Measurements from ENCODE around the gene PCBP1.
"Not testable (repeated sequence)": the region's sequence is repeated elsewhere in the genome, so short reads cannot be mapped to it uniquely, and the experiment has no call there.

The PCBP1 gene

DNA sequence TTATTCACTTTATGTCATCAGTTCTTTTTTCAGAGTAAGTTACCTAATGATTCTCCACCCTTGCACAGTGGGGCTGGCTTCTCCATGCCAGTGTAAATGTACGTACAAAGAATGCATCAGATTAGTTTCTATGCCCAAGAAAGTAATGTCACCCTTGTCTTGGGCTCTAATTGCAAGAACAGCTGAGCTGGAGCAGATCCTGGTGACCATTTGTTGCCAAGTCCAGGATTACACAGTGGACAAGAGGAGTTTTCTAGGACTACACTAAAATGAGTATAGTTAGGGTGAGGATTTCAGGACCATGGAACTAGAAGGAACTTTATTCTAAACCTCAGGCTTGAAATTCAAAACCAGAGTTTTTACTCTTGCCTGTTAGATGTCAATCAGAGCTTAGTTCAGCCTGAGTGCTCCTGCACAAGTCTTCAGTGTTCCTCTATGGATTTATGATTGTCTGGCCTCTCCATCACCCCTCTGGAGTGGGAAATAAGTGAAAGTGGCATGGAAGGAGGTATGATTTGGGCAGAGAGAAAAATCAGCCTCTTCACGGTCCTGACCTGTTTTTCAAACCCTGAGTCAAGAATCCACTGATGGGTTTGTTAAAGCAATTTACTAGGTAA lies 29.8 kb downstream of the PCBP1 start:
- no peaks in the 10 kb centered on the region for H3K27me3 Mint-ChIP-seq
- no peaks in the 10 kb centered on the region for H3K36me3 Mint-ChIP-seq
- ATAC-seq (ENCODE audit: low read depth) (no peak), DNase-seq (ENCODE audit: low spot score in 2 of 2) (no peak)
- peaks cover 30% of the 10 kb centered on the region for H3K4me1 Mint-ChIP-seq
- H3K27ac Mint-ChIP-seq = no peak overlapping the region
- H3K9me3 Mint-ChIP-seq = peaks cover 2% of the 10 kb centered on the region
- H3K4me3 Mint-ChIP-seq = no peak overlapping the region

DNA sequence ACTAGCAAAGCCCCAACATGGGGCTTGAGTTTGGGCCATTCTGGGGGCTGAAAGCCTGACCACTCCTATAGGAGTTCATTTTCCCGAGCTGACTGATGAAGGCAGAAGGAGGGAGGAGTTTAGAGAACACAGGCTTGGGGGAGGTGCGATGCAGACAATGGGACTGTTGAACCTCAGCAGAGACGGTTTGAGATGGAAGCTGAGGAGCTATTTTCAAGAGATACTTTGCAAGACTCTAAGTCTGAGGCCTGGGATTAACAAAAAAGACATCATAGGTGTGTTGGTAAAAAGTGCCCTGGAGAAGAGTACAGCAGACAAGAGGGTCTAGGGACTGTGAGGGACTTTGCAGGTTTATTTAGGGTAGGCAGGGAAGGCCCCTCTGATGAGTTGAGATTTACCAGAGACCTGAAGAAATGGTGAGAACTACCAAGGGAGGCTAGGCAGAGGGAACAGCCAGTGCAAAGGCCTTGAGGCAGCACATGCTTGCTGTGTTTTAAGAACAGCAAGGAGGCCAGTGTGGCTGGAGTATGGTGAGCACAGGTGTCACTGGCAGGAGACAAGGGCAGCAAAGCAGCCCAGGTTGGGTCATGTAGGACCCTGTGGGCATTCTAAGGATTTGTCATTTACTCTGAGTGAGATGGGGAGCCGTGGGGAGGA lies 31.6 kb downstream of the PCBP1 start:
- Mint-ChIP-seq H3K27me3 (no peaks in the 10 kb centered on the region), H3K9me3 (peaks cover 2% of the 10 kb centered on the region), H3K27ac (peak overlapping the region; percentile 28), H3K4me3 (no peak overlapping the region), H3K4me1 (peaks cover 38% of the 10 kb centered on the region), H3K36me3 (no peaks in the 10 kb centered on the region)
- DNase-seq (ENCODE audit: low spot score in 2 of 2) (no peak), ATAC-seq (ENCODE audit: low read depth) (no peak)

DNA sequence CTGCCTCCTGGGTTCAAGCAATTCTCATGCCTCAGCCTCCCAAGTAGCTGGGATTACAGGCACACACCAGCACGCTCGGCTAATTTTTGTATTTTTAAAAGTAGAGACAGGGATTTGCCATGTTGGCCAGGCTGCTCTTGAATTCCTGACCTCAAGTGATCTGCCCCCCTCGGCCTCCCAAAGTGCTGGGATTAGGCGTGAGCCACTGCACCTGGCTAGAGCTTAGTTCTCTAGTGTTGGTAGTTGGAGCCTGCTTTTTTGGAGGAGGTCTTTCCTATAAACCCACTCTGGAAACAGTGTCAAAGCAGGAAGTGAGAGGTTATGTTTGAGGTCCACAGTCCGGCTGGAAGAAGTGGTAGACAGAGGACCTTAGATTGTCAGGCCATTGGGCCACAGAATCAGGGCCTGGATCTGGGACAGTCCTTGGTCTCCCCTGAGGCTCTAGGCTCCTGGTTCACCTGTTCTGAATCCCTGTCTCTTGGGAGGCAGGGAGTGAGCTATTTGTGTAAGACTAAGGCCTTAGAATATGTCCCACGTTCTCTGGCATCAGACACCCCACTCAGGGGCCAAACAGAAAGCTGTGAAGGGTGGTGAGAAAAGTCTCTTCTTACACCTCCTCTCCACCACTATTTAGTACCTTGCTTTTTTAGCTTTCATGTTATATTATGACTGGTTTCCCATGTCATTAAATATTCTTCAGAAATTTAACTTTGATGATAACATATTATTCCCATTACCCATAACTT lies 34.5 kb downstream of the PCBP1 start:
- Mint-ChIP-seq H3K4me3 (peak overlapping the region; percentile 58), H3K36me3 (peaks cover 2% of the 10 kb centered on the region), H3K9me3 (peaks cover 2% of the 10 kb centered on the region), H3K4me1 (peaks cover 47% of the 10 kb centered on the region), H3K27me3 (no peaks in the 10 kb centered on the region), H3K27ac (peak overlapping the region; percentile 100)
- ATAC-seq (ENCODE audit: low read depth) (no peak), DNase-seq (ENCODE audit: low spot score in 2 of 2) (no peak)

DNA sequence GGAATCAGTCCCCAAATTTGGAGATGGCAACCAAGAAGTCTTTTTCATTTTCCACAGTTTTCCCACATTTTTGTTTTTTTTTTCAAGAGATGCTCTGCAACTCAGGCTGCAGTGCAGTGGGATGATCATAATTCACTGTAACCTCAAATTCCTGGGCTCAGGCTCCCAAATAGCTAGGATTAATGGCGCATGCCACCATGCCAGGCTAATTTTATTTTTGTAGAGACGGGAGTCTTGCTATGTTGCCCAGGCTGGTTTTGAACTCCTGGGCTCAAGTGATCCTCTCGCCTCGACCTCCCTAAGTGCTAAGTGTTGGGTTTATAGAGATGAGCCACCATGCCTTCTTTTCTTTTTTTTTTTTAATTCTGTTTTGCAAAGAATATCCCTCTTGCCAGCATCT lies 35.2 kb downstream of the PCBP1 start:
- DNase-seq (ENCODE audit: low spot score in 2 of 2) = no peak
- Mint-ChIP-seq H3K4me1 (peaks cover 44% of the 10 kb centered on the region), H3K36me3 (peaks cover 2% of the 10 kb centered on the region), H3K4me3 (no peak overlapping the region), H3K9me3 (peaks cover 2% of the 10 kb centered on the region), H3K27me3 (no peaks in the 10 kb centered on the region), H3K27ac (peak overlapping the region; percentile 100)
- no peak for ATAC-seq (ENCODE audit: low read depth)

DNA sequence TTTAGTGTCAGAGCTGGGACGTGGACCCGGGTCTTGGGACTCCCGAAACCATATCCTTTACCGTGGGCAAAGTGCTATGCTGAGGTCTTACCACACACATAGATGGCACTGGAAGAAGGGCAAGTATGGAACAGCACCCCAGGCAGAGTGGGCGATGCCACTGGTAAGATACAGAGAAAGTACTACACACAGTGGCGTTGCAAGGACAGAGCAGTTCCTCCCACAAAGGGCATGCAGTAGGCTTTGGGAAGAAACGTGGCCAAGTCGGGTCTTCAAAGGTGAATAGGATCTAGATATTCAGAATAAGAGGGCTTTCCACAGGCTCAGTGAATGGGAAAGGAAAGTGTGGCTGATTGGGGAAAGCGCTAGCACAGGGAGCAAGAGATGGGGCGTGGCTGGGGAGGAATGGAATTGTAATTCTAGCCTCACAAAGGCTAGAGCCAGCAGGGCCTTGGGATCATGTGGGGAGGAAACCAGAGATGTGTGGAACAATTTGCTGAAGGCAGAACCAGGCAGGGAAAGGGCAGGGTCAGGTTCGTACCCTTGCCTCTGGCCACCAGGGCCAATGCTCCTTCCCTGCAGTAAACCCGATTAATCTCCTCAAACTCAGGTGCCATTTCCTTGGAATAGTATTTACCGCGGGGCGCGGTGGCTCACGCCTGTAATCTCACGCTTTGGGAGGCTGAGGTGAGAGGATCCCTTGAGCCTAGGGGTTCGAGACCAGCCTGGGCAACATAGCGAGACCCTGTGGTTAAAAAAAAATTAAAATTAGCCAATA lies 36.0 kb downstream of the PCBP1 start:
- H3K4me3 Mint-ChIP-seq = peak overlapping the region; percentile 95

DNA sequence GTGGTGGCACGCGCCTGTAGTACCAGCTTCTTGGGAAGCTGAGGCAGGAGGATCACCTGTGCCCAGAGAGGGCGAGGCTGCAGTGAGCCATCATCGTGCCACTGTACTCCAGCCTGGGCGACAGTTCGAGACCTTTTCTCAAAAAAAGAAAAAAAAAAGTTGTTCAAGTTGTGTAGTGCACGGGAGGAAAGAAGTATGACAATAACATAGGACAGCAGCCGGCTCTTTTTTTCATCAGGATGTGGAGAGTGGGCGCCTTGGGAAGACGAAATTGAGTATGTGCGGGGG lies 36.5 kb downstream of the PCBP1 start:
- ATAC-seq (ENCODE audit: low read depth) = no peak
- H3K4me1 Mint-ChIP-seq = peaks cover 46% of the 10 kb centered on the region
- H3K4me3 Mint-ChIP-seq = peak overlapping the region; percentile 95
- peaks cover 2% of the 10 kb centered on the region for H3K36me3 Mint-ChIP-seq
- H3K27ac Mint-ChIP-seq = peak overlapping the region; percentile 100
- H3K9me3 Mint-ChIP-seq = peaks cover 2% of the 10 kb centered on the region
- DNase-seq (ENCODE audit: low spot score in 2 of 2) = no peak
- no peaks in the 10 kb centered on the region for H3K27me3 Mint-ChIP-seq

More for the DNA sequence above, 36.0 kb downstream of the PCBP1 start:
- ATAC-seq (ENCODE audit: low read depth) (no peak), DNase-seq (ENCODE audit: low spot score in 2 of 2) (no peak)
- H3K4me1 Mint-ChIP-seq = peaks cover 47% of the 10 kb centered on the region
- H3K27me3 Mint-ChIP-seq = no peaks in the 10 kb centered on the region
- peaks cover 2% of the 10 kb centered on the region for H3K36me3 Mint-ChIP-seq
- H3K27ac Mint-ChIP-seq = peak overlapping the region; percentile 100
- peaks cover 2% of the 10 kb centered on the region for H3K9me3 Mint-ChIP-seq

DNA sequence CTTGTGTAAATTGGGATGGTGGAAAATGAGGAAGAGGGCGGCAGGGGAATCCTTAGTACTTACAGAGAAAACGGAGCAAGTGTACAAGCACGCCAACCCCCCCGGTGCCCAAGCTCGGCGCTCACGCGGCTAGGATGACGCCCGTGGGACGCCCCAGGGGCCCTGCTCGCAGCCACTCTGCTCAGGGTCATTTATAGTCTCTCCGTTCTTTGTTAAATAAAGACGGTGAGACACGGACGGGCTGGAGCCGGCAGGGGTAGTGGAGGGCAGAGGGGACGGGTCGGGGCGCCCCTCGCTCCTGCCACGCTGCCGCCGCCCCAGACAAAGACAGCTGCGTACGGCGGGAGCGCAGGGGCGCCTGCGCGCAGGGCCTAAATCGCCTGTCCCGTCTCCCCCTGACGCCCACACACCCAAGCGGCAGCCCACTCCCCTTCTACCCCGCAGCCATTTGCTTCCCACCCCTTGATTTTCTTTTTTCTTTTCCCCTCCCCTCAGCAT lies 37.8 kb downstream of the PCBP1 start:
- Mint-ChIP-seq H3K27ac (peak overlapping the region; percentile 100), H3K36me3 (peaks cover 4% of the 10 kb centered on the region), H3K4me1 (peaks cover 37% of the 10 kb centered on the region), H3K27me3 (no peaks in the 10 kb centered on the region), H3K9me3 (no peaks in the 10 kb centered on the region), H3K4me3 (peak overlapping the region; percentile 95)
- DNase-seq (ENCODE audit: low spot score in 2 of 2) (peak; percentile 77 to 85), ATAC-seq (ENCODE audit: low read depth) (peak; percentile 76)

DNA sequence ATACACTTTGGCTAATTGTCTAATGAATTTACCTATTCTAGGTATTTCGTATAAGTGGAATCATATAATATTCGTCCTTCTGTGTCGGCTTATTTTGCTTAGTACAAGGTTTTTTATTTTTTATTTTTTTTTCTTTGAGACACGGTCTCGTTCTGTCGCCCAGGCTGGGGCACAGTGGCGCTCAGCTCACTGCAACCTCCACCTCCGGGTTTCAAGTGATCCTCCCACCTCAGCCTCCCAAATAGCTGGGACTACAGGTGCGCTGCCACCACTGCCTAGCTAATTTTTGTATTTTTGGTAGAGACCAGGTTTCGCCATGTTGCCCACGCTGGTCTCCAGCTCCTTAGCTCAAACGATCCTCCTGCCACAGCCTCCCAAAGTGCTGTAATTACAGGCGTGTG lies 38.2 kb downstream of the PCBP1 start:
- H3K4me1 Mint-ChIP-seq = peaks cover 37% of the 10 kb centered on the region
- peaks cover 4% of the 10 kb centered on the region for H3K36me3 Mint-ChIP-seq
- ATAC-seq (ENCODE audit: low read depth) (no peak), DNase-seq (ENCODE audit: low spot score in 2 of 2) (no peak)
- peak overlapping the region; percentile 100 for H3K27ac Mint-ChIP-seq
- H3K27me3 Mint-ChIP-seq = no peaks in the 10 kb centered on the region
- H3K9me3 Mint-ChIP-seq = no peaks in the 10 kb centered on the region
- H3K4me3 Mint-ChIP-seq = peak overlapping the region; percentile 95

DNA sequence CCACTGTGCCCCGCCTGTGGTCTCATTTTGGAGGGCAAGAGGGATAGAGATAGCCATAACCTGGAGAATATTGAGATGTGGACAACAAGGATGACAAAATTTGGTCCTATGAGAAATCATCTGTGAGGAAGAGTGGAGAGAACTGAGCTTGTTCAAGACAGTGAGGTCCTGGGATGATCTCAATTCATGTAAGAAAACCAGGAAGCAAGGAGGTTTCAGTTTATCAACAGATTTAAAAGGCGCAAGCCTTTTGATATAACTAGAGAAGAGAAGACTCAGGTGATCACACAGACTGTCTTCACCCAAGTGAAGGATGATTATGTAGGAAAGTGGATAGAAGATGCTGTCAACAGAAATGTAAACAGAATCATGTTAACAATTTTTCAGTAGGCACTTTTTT lies 39.1 kb downstream of the PCBP1 start:
- Mint-ChIP-seq H3K27me3 (no peaks in the 10 kb centered on the region), H3K36me3 (peaks cover 4% of the 10 kb centered on the region), H3K4me3 (peak overlapping the region; percentile 81), H3K4me1 (peaks cover 34% of the 10 kb centered on the region), H3K9me3 (no peaks in the 10 kb centered on the region), H3K27ac (peak overlapping the region; percentile 100)
- no peak for DNase-seq (ENCODE audit: low spot score in 2 of 2)
- no peak for ATAC-seq (ENCODE audit: low read depth)

DNA sequence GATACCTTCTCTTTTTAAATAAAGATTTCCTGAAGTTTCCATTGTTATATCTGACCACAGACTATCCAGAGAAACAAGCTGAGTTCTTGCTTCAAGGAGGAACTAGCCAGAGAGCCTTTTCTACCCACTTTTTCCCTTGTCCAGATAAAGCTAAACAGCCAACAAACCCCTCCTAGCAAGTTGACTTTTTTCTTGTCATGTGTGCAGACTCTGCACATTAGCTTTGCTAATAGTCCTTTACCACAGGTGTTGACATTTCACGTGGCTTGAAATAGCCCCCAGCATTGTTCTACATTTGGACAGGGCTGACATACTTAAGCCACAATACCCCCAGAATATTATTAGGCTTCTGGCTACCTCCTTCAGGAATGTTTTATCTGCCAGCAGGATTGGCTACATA lies 40.7 kb downstream of the PCBP1 start:
- no peak for DNase-seq (ENCODE audit: low spot score in 2 of 2)
- Mint-ChIP-seq H3K4me3 (no peak overlapping the region), H3K36me3 (peaks cover 4% of the 10 kb centered on the region), H3K9me3 (no peaks in the 10 kb centered on the region), H3K4me1 (peaks cover 36% of the 10 kb centered on the region), H3K27ac (peak overlapping the region; percentile 22), H3K27me3 (no peaks in the 10 kb centered on the region)
- ATAC-seq (ENCODE audit: low read depth) = no peak

DNA sequence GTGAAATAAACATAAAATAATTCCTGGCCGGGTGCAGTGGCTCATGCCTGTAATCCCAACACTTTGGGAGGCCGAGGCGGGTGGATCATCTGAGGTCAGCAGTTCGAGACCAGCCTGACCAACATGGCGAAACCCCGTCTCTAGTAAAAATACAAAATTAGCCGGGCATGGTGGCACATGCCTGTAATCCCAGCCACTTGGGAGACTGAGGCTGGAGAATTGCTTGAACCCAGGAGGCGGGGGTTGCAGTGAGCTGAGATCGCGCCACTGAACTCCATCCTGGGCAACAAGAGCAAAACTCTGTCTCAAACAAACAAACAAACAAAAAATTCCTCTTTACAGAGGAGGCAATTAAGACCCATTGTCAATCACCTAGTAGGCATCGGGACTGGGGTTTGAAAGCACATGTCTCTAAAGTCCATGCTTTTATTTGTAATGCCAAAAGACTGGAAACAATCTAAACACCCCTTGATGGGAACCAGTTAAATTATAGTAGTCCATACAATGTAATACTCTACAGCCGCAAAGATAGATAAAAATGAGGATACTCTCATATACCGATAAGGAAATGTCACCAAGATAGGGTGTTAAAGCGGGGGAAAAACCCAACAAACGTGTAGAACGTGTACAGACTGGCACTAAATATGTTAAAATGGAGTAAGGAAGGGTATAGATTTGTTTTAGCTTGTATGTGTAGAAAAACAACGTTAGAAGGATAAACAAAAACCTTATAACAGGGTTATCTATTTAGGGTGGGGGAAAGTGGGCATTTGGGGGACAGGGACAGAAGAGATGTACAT lies 44.3 kb downstream of the PCBP1 start:
- Mint-ChIP-seq H3K27ac (peak overlapping the region; percentile 95), H3K4me3 (peak overlapping the region; percentile 84), H3K4me1 (peaks cover 42% of the 10 kb centered on the region)
- H3K9me3 Mint-ChIP-seq; H3K27me3 Mint-ChIP-seq; ATAC-seq (ENCODE audit: low read depth); H3K36me3 Mint-ChIP-seq; DNase-seq (ENCODE audit: low spot score in 2 of 2): not testable (repeated sequence)

DNA sequence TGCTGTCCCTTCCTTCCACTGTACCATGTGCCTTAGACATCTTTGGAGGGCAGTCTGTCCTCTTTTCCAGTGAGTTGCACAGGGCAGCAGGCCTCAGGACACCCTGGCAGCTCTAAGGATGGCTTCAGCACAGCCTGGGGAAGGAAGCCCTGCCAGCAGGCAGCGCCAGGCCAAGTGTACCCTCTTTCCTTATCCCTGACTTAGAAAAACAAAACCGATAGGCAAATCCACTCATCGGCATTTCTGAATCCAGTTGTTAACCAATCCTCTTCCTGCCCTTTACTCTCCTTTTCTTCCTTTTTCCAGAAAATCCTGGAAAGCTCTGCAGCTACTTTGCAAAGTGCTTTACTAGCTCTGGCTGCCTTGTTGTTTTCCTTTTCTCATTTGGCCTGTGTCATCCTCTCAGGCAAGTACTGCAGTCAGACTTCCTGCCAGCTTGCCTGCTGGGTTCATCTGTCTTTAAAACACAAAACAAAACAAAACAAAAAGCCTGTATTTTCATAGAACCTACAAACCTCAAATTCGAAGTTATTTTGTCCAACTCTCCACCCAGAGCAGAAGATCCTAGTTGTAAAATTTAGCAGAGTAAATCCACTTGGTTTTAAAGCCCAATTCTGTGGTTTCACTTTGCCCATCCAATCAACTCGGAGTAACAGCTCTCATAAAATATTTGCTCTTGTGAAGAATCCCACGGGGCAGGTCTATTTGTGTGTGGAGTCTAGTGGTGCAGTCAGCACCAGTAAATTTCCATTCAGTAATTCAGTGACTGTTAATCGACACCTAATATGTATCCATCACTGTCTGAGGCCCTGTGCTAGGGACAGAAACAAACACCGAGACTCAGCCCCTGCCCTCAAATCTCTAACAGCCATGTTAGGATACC lies 45.2 kb downstream of the PCBP1 start:
- Mint-ChIP-seq H3K4me1 (peaks cover 44% of the 10 kb centered on the region), H3K4me3 (peak overlapping the region; percentile 85), H3K27ac (peak overlapping the region; percentile 95), H3K36me3 (peaks cover 2% of the 10 kb centered on the region), H3K27me3 (no peaks in the 10 kb centered on the region), H3K9me3 (no peaks in the 10 kb centered on the region)
- DNase-seq (ENCODE audit: low spot score in 2 of 2) (peak in 1 of 2 donors; percentile 28), ATAC-seq (ENCODE audit: low read depth) (peak; percentile 70)

DNA sequence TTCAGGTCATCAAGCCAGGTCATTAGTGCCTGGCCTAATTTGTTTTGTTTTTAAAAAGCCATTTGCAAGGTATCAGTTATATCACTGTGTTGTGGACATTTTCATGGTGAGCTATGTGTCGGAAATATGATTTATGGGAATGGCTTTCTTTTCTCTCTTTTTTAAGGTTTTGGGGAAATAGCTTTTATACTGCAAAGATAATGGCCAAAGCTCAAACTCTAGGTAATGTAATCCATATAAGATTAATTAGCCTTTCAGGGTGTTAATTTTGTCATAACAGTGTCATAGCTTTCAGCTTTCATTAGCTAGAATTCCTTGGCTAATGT lies 45.8 kb downstream of the PCBP1 start:
- H3K27ac Mint-ChIP-seq = peak overlapping the region; percentile 95
- H3K4me3 Mint-ChIP-seq = peak overlapping the region; percentile 85
- no peaks in the 10 kb centered on the region for H3K9me3 Mint-ChIP-seq
- H3K27me3 Mint-ChIP-seq = no peaks in the 10 kb centered on the region
- DNase-seq (ENCODE audit: low spot score in 2 of 2) (no peak), ATAC-seq (ENCODE audit: low read depth) (no peak)
- peaks cover 44% of the 10 kb centered on the region for H3K4me1 Mint-ChIP-seq
- H3K36me3 Mint-ChIP-seq = peaks cover 2% of the 10 kb centered on the region
